HG03378 (cell line): Measurements from ENCODE around the gene TBC1D2.

ENCODE experiments used
- ATAC-seq: cut with Tn5 transposase; IDR thresholded peaks from one replicate; pipeline ENCODE4 v1.9.1; 2021; ENCODE audit warnings: mild to moderate bottlenecking, moderate library complexity; ENCODE audit not compliant: unreplicated experiment

TBC1D2 gene

DNA sequence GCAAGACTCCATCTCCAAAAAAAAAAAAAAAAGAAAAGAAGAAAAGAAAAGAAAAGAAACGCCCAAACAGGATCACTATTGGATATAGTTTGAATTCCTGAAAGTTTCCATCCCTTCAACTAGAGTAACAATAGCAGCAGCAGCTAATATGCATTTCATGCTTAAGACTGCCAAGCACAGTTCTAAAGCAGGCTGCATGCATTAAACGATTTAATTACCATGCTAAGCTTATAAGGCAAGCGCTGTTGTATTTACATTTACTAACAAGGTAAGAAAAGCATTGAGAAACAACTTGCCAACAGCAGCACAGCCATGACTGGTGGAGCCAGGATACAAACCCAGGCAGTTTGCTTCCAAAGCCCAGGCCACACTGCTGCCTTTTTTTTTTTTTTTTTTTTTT, 13.0 kb downstream of the TBC1D2 start:
- ATAC-seq = no peak

DNA sequence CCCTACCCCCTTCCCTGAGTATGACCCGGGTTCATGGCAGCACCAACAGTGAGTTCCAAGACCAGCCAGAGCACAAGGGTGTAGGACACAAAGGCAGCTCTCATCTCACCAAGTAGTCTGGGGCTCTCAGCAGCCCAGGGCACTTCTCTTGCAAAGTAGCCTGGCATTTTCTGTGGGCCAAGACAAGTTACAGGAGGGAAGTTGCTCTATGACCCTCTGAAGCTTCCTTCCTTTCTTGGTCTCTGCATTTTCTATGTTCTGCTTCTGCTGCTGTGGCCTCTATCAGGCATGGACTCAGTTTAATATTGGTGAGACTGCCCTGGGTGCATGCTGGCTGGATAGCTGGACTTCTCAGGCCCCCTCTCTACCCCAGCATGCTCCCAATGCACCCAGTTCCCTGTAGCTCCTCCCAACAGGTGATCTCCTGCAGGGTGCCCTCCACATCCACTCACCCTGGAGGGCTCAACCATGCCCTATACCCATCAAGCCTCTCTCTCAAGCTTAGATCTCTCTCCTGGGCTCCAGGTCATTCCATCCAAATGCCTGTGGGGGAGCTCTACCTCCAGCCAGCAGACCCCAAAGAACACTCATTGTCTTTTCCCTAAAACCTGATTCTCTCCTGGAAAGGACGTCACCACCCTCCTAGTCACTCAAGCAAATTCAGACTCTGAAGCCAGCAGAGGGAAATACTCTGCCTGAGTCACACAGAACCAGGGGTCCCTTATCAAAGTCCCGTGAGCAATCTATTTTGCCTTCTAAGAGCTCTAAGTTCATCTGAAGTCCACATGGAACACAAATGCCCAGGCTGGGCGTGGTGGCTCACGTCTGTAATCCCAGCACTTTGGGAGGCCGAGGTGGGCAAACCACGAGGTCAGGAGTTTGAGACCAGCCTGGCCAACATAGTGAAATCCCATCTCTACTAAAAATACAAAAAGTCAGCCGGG, 13.8 kb downstream of the TBC1D2 start:
- ATAC-seq = no peak

DNA sequence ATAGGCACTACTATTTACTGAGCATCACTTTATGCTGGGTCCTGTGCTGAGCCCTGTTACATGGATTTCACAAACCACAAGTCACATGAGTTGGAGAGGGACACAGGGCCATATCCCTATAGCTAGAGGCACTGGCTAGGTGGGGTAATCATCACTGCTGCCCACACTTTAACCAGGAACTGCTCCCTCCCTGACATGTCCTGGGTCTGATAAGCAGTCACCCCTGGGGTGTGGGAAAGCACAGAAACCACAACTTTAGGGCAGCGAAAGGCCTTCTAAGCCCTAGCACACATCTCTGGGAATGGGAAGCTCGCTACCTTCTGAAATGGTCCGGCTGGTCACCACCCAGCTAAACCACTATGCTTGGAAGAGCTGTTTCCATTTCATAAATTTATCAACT, 15.0 kb downstream of the TBC1D2 start:
- ATAC-seq = no peak

DNA sequence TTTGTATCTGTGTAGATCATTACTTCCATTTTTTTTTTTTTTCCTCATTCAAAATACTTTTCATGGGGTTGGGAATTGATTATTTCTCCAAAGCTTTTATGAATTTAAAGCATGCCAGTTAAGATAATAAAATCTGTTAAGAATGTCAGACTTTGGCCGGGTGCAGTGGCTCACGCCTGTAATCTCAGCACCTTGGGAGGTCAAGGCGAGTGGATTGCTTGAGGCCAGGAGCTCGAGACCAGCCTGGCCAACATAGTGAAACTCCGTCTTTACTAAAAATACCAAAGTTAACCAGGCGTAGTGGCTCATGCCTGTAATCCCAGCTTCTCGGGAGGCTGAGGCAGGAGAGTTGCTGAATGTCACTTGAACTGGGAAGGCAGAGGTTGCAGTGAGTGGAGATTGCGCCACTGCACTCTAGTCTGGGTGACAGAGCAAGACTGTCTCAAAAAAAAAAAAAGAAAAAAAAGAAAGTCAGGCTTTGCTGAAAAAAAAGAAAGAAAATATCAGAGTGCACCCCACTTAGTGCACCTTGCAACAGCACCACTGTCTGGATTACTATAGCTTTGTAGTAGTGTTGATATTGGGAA, 18.5 kb downstream of the TBC1D2 start:
- ATAC-seq = no peak

DNA sequence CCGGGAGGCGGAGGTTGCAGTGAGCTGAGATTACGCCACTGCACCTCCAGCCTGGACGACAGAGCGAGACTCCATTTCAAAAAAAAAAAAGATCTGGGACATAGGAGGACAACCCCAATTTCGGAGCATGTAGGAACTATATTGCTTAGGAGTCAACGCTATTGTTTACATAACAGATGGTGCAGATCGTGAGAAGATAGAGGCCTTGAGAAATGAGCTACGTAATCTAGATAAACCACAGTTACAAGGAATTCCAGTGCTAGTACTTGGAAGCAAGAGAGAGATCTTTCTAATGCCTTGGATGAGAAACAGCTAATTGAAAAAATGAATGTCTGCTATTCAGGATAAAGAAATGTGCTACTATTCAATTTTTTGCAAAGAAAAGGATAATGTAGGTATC, 20.3 kb downstream of the TBC1D2 start:
- ATAC-seq = no peak

DNA sequence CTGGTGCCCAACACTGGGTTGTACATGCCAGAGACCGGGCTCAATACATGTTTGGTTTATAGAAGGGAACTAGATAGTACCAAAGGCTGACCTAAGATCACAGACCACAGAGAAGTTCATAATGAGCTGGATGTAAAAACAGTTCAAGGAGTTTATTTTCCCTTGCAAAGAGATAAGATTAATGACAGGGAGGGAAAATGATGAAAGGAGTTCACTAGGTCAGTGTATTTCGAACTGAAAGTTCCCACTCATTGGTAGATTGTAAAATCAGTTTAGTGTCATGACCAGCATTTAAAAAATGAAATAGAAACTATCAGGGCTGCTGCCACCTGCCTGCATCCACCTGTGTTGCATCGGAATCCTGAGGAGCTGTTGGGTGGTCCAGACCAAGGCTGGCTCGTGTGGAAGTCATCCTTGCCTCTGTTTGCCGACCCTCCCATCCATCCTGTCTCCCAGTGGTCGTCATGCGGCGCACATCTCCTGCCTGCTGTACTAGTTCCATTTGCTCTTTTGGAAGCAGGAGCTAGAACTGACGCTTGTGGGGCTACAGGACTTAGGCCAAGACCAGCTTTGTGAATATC, 21.1 kb downstream of the TBC1D2 start:
- ATAC-seq = no peak

DNA sequence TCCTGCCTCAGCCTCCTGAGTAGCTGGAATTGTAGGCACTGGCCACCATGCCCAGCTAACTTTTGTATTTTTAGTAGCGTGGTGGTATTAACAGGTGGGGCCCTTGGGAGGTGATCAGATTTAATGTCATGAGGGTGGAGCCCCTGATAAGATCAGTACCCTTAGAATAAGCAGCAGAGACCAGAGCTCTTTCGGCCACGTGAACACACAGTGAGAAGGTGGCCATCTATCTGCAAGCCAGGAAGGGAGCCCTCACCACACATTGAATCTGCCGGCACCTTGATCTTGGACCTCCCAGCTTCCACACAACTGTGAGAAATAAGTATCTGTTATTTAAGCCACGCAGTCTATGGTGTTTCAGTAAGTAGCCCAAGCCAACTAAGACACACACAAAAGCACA, 22.5 kb downstream of the TBC1D2 start:
- ATAC-seq = no peak

DNA sequence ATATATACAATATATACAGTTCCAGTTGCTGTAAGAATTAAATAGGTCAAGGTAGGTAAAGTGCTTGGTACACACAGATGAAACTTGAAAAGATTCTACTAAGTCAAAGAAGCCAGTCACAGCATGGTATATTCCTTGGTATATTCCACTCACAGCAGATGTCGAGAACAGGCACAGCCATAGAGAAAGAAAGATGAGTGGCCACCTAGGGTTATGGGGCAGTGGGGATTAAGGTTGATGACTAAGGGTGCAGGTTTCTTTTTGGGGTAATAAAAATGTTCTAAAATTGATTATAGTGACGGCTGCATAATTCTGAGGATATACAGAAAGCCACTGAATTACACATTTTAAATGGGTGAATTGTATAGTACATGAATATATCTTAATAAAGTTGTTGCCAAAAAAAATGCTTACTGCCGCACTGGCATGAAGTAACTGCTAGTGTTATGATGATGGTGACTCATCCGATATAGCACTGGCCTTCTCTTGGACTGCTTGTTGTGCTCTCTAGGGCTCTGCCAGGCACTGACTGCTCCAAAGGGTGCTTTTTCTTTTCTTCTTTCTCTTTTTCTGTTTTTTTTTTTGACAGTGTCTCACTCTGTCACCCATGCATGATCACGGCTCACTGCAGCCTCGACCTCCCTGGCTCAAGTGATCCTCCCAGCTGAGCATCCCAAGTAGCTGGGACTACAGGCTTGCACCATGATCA, 23.5 kb downstream of the TBC1D2 start:
- no peak for ATAC-seq

DNA sequence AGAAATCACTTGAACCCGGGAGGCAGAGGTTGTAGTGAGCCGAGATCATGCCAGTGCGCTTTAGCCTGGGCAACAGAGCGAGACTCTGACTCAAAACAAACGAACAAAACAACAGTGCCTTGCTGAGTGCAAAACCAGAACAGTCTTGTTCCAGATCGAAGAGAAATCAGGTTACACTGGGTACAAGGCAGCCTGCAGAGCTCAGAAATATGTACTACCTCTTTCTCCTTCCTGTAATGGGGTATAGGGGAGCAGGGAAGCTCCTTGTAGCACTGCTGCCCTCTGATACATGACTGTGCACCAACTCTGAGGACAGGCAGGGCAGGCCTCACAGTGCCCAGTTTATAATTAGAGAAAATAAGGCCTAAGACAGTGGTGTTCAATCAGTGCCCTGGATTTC, 24.7 kb downstream of the TBC1D2 start:
- ATAC-seq = no peak

DNA sequence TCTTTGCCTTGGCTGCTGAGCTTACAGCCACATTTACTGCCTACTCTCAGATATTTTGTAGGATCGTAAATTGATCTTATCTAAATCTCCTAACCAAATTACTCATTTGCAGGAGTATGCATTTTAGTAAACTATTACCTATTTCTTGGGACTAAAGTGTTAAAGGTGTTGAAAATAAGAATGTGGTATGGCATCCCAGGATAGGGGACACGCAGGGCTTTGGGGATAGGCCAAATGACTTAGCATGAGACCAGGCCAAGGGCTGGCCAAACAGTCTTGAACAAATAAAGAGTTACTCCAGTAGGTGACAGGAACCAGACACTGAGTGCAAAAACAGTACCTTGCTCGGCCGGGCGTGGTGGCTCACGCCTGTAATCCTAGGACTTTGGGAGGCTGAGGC, 25.1 kb downstream of the TBC1D2 start:
- no peak for ATAC-seq

DNA sequence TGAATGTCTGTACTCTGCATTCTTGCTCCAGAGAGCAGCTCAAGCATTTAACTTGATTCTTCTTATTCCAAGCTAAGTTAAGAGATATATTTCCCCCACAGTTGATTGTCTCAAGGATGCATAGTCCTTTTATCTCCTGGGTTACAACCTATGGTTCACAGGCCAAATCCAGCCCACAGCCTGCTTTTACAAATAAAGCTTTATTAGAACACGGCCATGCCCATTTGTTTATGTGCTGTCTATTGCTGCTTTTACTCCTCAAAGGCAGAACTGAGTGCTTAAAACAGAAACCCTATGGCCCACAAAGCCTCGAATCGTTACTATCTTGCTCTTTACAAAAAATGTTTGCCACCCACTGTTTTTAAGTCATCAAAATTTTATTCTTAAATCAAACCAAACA, 25.8 kb downstream of the TBC1D2 start:
- ATAC-seq = no peak

DNA sequence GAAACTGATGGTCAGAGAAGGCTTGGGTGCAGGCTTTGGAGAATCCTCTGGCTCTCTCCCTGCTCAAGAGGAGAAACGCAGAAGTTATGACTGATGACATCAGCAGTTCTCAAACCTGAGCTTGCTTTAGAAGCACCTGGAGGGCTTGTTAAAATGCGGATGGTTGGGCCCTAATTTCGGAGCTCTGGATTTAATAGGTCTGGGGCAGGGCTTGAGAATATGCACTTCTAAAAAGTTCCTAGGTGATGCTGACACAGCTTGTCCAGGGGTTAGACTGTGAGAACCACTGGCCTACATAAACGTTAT, 26.4 kb downstream of the TBC1D2 start:
- ATAC-seq = no peak

DNA sequence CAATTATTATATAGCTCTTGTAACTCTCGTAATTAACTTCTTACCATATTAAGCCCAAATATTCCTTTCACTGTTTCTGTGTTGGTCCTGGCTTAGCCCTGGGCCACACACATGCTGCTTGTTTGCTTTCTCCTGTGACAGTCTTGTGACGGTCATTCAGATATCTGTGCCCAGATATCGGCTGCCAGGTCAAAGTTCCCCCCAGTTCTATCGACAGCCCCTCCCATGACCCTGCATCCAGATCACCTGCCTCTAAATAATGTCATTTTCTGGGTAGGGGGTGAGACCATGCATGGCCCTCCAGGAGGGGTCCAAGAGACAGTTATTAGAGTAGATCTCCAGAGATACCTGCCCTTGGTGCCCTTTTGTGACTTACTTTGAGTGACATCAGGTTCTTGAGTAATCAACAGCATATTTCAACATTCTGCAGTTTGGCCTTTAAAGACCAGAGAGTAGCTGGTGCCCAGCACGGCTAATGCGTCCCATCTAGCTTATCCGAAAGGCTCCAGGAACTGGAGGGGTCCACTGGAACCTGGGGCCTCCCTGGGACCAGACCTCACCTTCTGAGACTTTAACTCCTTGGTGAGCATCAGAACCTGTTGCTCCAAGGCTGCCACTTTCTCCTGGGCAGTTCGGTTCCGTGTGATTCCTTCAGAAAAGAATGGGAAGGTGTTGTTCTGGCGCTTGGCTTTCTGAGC, 26.9 kb downstream of the TBC1D2 start:
- no peak for ATAC-seq

DNA sequence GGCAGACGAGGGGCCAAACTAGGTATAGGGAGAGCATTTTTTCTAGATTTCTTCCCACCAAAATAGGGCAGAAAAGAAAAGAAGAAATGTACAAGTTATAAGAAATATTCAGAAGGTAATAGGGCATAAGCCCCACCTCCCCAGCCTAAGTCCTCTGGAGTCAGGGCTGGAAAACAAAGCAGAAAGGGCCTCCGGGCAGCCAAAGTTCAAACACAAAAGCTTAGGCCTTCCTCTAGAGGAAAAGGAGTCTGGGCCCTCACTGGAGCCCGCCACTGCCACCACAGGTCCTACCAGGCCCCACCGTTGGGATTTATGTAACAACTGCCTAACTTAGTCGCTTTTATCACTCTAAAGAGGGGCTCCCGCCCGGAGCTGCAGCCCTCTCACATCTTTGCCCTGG, 27.6 kb downstream of the TBC1D2 start:
- ATAC-seq = no peak

DNA sequence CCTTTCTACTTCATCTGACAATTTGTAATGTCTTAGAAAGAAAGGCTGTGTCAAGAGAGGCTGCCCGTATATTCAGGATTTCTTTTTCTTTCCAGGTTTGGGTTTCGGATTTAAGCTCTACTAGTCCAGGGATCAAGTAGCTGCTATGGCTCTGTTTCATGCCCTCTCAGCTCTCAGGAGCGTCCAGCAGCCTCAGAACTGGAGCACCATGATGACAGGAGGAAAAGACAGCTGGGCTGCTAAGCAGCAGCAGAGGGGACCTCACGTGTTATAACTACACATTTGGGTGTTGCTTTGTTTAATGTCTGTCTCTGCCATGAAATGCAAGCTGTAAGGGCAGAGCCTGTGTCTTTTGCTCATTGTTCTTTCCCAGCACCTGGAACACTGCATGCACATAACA, 28.5 kb downstream of the TBC1D2 start:
- ATAC-seq = no peak

DNA sequence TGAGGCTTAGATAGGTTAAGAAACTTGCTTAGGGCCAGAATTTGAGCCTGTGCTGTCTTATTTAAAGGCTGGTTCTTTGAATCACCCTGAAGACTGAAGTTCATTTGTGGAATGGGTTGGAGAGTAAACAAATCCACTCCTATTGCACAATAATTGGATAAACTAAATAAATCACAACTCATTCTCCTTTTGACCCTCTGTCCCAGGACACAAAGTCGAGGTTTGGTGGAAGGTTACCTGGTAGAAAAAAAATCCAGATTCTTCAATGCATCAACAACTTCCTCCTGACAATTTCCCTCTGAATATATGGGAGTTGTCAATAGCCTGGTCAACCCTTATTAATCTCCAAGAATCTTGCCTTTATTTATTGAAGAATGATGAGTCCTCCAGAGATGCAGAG, 28.9 kb downstream of the TBC1D2 start:
- ATAC-seq = no peak

DNA sequence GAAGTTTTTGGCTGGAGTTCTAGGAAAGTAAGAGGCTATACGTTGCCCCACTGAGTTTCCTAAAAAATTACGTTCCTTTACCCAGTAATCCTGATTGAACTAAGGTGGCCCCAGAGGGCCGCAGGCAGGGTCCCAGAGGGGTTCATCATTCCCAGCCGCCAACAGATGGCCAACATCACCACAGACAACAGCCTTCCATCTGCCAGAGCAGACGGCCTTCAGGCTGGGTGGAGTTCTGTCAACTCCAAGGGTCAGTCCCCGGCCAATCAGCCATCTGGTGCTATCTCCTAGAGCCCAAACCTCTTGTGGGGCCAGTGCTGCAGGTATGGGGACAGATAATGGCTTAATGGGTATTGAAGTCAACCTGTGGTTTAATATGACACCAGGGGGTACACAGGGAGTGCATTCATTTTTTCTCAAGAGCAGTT, 30.4 kb downstream of the TBC1D2 start:
- no peak for ATAC-seq

DNA sequence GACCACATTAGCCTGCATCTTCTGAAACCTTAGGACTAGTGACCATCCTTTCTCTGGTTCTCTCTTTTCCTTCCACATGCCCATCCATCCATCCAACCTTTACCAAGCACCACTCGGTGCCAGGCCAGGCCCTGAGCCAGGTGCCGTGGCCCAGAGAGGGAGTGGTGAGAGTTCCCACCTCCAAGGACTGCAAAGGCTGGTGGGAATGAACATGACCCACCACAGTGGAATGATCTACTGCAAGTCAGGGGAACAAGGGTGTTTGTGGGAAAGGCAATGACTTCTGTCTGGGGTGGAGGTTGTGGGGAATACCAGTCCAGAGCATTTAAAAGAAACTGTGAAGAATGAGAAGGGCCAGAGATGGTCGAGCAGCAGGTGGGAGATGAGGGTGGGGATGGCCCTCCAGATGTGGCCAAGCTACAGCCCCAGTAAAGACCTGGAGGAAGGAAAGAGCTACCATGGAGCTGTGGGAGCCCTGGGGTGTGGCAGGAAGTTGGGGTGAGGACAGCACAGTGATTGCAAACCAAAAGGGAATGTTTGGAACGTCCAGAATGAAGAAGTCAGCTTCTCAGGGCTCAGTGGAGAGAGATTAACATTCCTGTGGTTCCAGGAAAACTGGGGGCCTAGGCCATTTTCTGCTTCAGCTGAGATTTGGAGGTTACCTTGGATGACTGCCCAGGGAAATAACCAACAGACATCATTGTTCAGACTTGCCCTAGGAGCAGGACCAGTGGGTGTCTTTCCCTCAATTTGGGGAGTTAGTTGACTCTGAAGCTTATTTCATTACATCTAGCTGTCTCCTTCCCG, 32.4 kb downstream of the TBC1D2 start:
- no peak for ATAC-seq

DNA sequence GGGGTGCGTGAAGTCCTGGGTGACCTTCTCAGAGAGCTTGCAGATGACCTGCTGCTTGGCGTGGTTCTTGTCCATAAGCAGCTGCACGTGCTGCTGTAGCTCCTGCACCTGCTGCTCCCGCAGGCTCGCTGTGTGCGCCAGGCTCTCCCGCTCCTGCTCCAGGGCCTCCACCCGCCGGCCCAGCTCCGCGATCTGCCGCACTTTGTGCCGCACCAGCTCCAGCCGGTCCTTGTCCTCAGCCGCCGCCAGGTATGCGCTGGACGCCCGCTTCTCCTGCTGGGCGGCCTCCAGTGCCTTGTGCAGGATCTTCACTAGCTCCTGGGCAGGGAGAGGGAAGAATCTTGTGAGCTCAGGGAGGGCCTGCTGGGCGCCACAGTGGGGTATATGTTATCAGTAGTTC, 34.5 kb downstream of the TBC1D2 start:
- ATAC-seq = no peak

DNA sequence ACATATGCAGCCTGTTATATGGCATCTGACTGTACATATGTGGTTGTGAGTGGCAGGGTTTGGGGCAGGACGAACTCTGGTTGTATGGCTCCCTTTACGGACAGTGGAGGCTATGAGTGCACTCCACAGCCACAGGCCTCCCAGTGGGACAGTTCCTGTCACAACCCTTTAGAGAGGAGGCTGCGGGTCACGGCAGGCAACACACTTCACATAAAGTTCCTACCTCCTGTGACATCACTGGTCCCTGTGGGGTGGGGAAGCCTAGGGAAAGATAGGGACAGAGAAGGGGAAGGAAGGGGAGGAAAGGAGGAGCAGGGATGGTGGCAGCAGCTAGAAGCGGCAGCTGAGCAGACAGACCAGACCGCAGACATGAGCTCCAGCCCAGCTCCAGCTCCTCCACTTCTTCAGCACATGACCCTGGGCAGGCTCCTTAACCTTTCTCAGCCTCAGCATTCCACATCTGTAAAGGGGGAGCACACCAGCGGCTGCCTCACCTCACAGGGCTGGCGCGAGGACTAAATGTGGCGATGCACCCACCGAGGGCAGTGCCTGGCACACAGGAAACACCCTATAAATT, 35.6 kb downstream of the TBC1D2 start:
- no peak for ATAC-seq
